GM12875 (cell line): ENCODE measurements around the gene GADD45A.

Source experiments
- H3K4me3 ChIP-seq: one replicate; pipeline ENCODE4 v1.5.1; 2011; ENCODE audit warnings: low read depth, low read length, control low read depth
- CTCF ChIP-seq: IDR thresholded peaks from 2 replicates; pipeline ENCODE4 v1.5.1; 2011; ENCODE audit warnings: low read depth, mild to moderate bottlenecking, control low read depth, inconsistent platforms, low read length, moderate library complexity, borderline replicate concordance; ENCODE audit not compliant: insufficient read depth

Gene GADD45A

GRCh38 chr1:67666636-67667035 lies 18.4 kb upstream of the GADD45A start:
- no peak overlapping the region for H3K4me3 ChIP-seq
- no peak for TF ChIP-seq CTCF

- H3K4me3 ChIP-seq, result no peak overlapping the region
- no peak for TF ChIP-seq CTCF
Measured at GRCh38 chr1:67668660-67669059, 16.3 kb upstream of the GADD45A start.

GRCh38 chr1:67672260-67672803 lies 12.7 kb upstream of the GADD45A start:
- no peak overlapping the region for H3K4me3 ChIP-seq
- TF ChIP-seq CTCF, result no peak

- no peak overlapping the region for H3K4me3 ChIP-seq
- no peak for TF ChIP-seq CTCF
Measured at GRCh38 chr1:67673468-67674201, 11.4 kb upstream of the GADD45A start.

- no peak overlapping the region for H3K4me3 ChIP-seq
- no peak for TF ChIP-seq CTCF
Measured at GRCh38 chr1:67674260-67675011, 10.6 kb upstream of the GADD45A start.

GRCh38 chr1:67675800-67676199 lies 9.2 kb upstream of the GADD45A start:
- TF ChIP-seq CTCF, result no peak

GRCh38 chr1:67676287-67676686 lies 8.7 kb upstream of the GADD45A start:
- no peak overlapping the region for H3K4me3 ChIP-seq
- no peak for TF ChIP-seq CTCF

More at GRCh38 chr1:67675800-67676199, 9.2 kb upstream of the GADD45A start:
- H3K4me3 ChIP-seq, result no peak overlapping the region
